Common myeloid progenitor, CD34-positive (primary cell): Measurements from ENCODE around the gene CD8B.
A peak's percentile ranks its signal among the peaks of the same experiment; 100 is the strongest.
"Not testable (repeated sequence)": the region's sequence is repeated elsewhere in the genome, so short reads cannot be mapped to it uniquely, and the experiment has no call there.

Experiments
- CTCF ChIA-PET: fragments of 350-600 bp; sonication (Branson Sonifier 250); formaldehyde crosslinking; loops from one replicate; lab custom pipeline; 2021; ENCODE audit warnings: antibody characterized with exemption; lab: Charles Lee
- POLR2A ChIA-PET: fragments of 350-600 bp; sonication (Branson Sonifier 250); formaldehyde crosslinking; loops from one replicate; lab custom pipeline; 2021; ENCODE audit warnings: antibody characterized with exemption; lab: Charles Lee
- DNase-seq, 3 donors: peaks; one replicate each; pipeline versions ENCODE4 v3.0.0 to v3.0.0-alpha.2; 2013
- H3K27ac ChIP-seq, 2 experiments: 1 replicate in 1 of 2; 2 replicates in 1 of 2; pipeline ENCODE4 v1.7.0; 2013; ENCODE audit warnings: inconsistent platforms in 2 of 2, low read length in 2 of 2, mild to moderate bottlenecking in 2 of 2, low read depth in 1 of 2, moderate library complexity in 1 of 2; ENCODE audit not compliant: severe bottlenecking in 2 of 2, insufficient read depth in 1 of 2, poor library complexity in 1 of 2
- H3K27me3 ChIP-seq, 5 experiments: replicated peaks in 2 of 5; 1 replicate in 3 of 5; 2 replicates in 2 of 5; pipeline versions ENCODE4 v1.6.1 to v1.7.0; 2013; ENCODE audit warnings: low read length in 4 of 5, mild to moderate bottlenecking in 2 of 5, moderate library complexity in 2 of 5, inconsistent platforms in 1 of 5; ENCODE audit not compliant: insufficient read depth in 5 of 5, control insufficient read depth in 4 of 5
- H3K36me3 ChIP-seq, 4 experiments: 1 replicate in 2 of 4; 2 replicates in 2 of 4; pipeline versions ENCODE4 v1.6.1 to v1.7.0; 2013; ENCODE audit warnings: low read length in 3 of 4, control low read depth in 1 of 4, mild to moderate bottlenecking in 1 of 4; ENCODE audit not compliant: control insufficient read depth in 4 of 4, insufficient read depth in 4 of 4
- H3K4me1 ChIP-seq, 4 experiments: 1 replicate in 3 of 4; 2 replicates in 1 of 4; pipeline versions ENCODE4 v1.6.1 to v1.7.1; 2013; ENCODE audit warnings: low read length in 3 of 4, mild to moderate bottlenecking in 3 of 4, control low read depth in 1 of 4, inconsistent platforms in 1 of 4, moderate library complexity in 1 of 4; ENCODE audit not compliant: control insufficient read depth in 4 of 4, insufficient read depth in 4 of 4; ENCODE audit errors: control extremely low read depth in 1 of 4
- H3K4me3 ChIP-seq, 7 experiments: 1 replicate in 4 of 7; 2 replicates in 3 of 7; pipeline versions ENCODE4 v1.5.1 to v1.7.0; 2013; ENCODE audit warnings: mild to moderate bottlenecking in 7 of 7, low read length in 6 of 7, moderate library complexity in 6 of 7, inconsistent platforms in 2 of 7, low read depth in 2 of 7, control low read depth in 1 of 7; ENCODE audit not compliant: insufficient read depth in 4 of 7, control insufficient read depth in 1 of 7; ENCODE audit errors: extremely low read depth in 1 of 7
- H3K9me3 ChIP-seq, 5 experiments: 1 replicate in 4 of 5; 2 replicates in 1 of 5; pipeline versions ENCODE4 v1.6.1 to v1.7.1; 2013; ENCODE audit warnings: low read length in 4 of 5, mild to moderate bottlenecking in 2 of 5, inconsistent platforms in 1 of 5, low read depth in 1 of 5, moderate library complexity in 1 of 5; ENCODE audit not compliant: control insufficient read depth in 4 of 5, insufficient read depth in 2 of 5; ENCODE audit errors: control extremely low read depth in 1 of 5
- WGBS: methylation state at CpG from one replicate; pipeline ENCODE4 v1.1.5; 2013; ENCODE audit not compliant: insufficient coverage; 5-methylcytosine and 5-hydroxymethylcytosine counted together

CD8B gene

GRCh38 chr2:86855981-86856380, 5.7 kb downstream of the CD8B start:
- H3K4me3 ChIP-seq, H3K27me3 ChIP-seq, H3K27ac ChIP-seq, DNase-seq, CTCF ChIA-PET, H3K36me3 ChIP-seq, H3K4me1 ChIP-seq, H3K9me3 ChIP-seq, POLR2A ChIA-PET: not testable (repeated sequence)
- WGBS = 100% methylated on average over 1 of the region's 6 CpGs

DNA sequence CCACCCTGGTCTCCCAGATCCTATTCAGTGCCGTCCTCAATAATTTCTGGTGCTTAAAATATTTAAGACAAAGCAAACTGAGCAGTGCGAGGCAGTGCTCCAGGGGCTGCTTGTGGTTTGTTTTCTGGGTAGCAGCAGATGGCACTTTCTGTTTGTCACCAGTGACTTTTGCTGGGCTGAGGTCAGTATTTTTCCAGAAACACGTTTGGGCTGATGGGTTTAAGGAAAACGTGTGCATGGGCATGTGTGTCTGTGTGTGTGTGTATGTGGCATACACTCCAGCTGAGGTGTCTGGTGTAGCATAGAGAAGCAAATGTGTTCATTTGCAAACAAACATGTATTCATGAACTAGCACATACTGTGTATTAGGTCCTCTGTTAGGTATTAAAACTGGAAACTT, 10.1 kb downstream of the CD8B start:
- H3K4me1 ChIP-seq, H3K36me3 ChIP-seq, POLR2A ChIA-PET, H3K9me3 ChIP-seq, DNase-seq, H3K4me3 ChIP-seq, H3K27ac ChIP-seq, CTCF ChIA-PET, H3K27me3 ChIP-seq: not testable (repeated sequence)
- 90% methylated on average over 2 of the region's 4 CpGs for WGBS

- WGBS = 100% methylated on average over 1 of the region's 6 CpGs
- H3K27me3 ChIP-seq, H3K4me1 ChIP-seq, H3K9me3 ChIP-seq, H3K36me3 ChIP-seq, CTCF ChIA-PET, H3K4me3 ChIP-seq, DNase-seq, H3K27ac ChIP-seq, POLR2A ChIA-PET: not testable (repeated sequence)
Measured at GRCh38 chr2:86842607-86843234, 19.0 kb downstream of the CD8B start.

- DNase-seq, CTCF ChIA-PET, H3K9me3 ChIP-seq, H3K4me1 ChIP-seq, H3K36me3 ChIP-seq, H3K4me3 ChIP-seq, H3K27me3 ChIP-seq, POLR2A ChIA-PET, H3K27ac ChIP-seq: not testable (repeated sequence)
- WGBS = no CpG with 5 or more reads among the region's 8 CpGs
Measured at GRCh38 chr2:86841330-86841729, 20.4 kb downstream of the CD8B start.

GRCh38 chr2:86839871-86840548, 21.7 kb downstream of the CD8B start:
- H3K36me3 ChIP-seq, H3K4me1 ChIP-seq, H3K27ac ChIP-seq, H3K4me3 ChIP-seq, H3K9me3 ChIP-seq, CTCF ChIA-PET, POLR2A ChIA-PET, H3K27me3 ChIP-seq, DNase-seq: not testable (repeated sequence)
- WGBS = 100% methylated on average over 3 of the region's 11 CpGs

- 97% methylated on average over 5 of the region's 7 CpGs for WGBS
Measured at GRCh38 chr2:86839455-86839854, 22.2 kb downstream of the CD8B start.

DNA sequence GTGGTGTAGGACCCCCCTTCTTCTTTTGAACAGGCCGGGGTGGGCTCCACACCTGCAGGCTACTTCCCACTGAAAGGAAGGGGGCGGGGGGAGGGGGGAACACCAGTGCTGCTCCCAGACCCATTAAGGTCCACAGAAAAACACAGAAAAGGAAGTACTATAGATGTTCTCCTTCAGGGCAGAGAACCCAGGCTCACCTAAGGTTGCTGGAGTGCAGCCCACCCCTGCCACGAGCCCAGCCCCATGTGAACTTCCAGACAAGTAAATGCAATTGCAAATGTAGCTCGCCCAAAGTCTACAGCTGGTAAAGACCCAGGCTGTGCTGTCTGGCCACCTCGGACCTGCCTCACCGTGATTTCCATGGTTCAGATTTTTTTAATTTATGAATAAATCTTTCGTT, 24.0 kb downstream of the CD8B start:
- H3K27ac ChIP-seq, POLR2A ChIA-PET, H3K36me3 ChIP-seq, H3K27me3 ChIP-seq, H3K4me1 ChIP-seq, H3K9me3 ChIP-seq: not testable (repeated sequence)
- 0% methylated on average over 1 of the region's 7 CpGs for WGBS
- CTCF ChIA-PET = interaction anchor here (1.1 kb wide), 1 partner anchor 395 kb away, joined by 3 read pairs; no protein-coding TSS in a partner anchor
- DNase-seq = peak in 2 of 3 donors; percentile 19 to 39
- peak overlapping the region in 2 of 7 experiments; percentile 36 to 62 for H3K4me3 ChIP-seq

More at GRCh38 chr2:86839455-86839854, 22.2 kb downstream of the CD8B start:
- H3K9me3 ChIP-seq, H3K4me3 ChIP-seq, H3K27me3 ChIP-seq, H3K27ac ChIP-seq, DNase-seq, H3K36me3 ChIP-seq, POLR2A ChIA-PET, H3K4me1 ChIP-seq, CTCF ChIA-PET: not testable (repeated sequence)
